Peyer's patch (tissue), 4 donors: ENCODE measurements around the gene NOC4L. TPM values are rescaled to one million over a fixed set of nuclear protein-coding genes. Genes with fewer than 3 reads are reported as not detected.
A peak's percentile ranks its signal among the peaks of the same experiment; 100 is the strongest.

ENCODE experiments used
- DNase-seq, 3 donors: peaks; one replicate each; pipeline ENCODE4 v3.0.0-alpha.2; 2017 to 2019
- H3K27ac ChIP-seq, 4 donors: fragments of 200-600 bp; sonication (generic); one replicate each; pipeline ENCODE4 v1.5.1; 2016 to 2019
- H3K27me3 ChIP-seq, 2 donors: fragments of 200-600 bp; sonication (generic); one replicate each; pipeline ENCODE4 v1.5.1; 2019
- H3K36me3 ChIP-seq, 3 donors: fragments of 200-600 bp; sonication (generic); one replicate each; pipeline ENCODE4 v1.5.1; 2016 to 2019
- H3K4me1 ChIP-seq, 4 donors: fragments of 200-600 bp; sonication (generic); one replicate each; pipeline ENCODE4 v1.5.1; 2016 to 2019
- H3K4me3 ChIP-seq, 4 donors: fragments of 200-600 bp; sonication (generic); 1 replicate in 3 of 4; 2 replicates in 1 of 4; pipeline ENCODE4 v1.5.1; 2016 to 2019; ENCODE audit warnings: mild to moderate bottlenecking in 1 of 4
- H3K9me3 ChIP-seq, 4 donors: fragments of 200-600 bp; sonication (generic); one replicate each; pipeline ENCODE4 v1.5.1; 2016 to 2019; ENCODE audit warnings: mild to moderate bottlenecking in 1 of 4
- POLR2A ChIP-seq, 2 donors: fragments of 450-650 bp; IDR thresholded peaks; one replicate each; pipeline ENCODE4 v1.5.1; 2017; ENCODE audit warnings: antibody characterized with exemption in 2 of 2, mild to moderate bottlenecking in 2 of 2, moderate library complexity in 2 of 2
- total RNA-seq, 4 donors: library from RNA; depleted of rRNA; stranded (reverse); fragments of >200 nt; gene quantifications; one replicate each; pipeline ENCODE4 v1.1.0, GENCODE V29; 2016
- TF ChIP-seq, protein P1 (sequence below), 6 experiments: fragments of 450-650 bp in 4 of 6; fragments of 200-600 bp in 2 of 6; sonication (generic) in 1 of 6; IDR thresholded peaks; one replicate each; pipeline ENCODE4 v1.5.1; 2017 to 2019; ENCODE audit warnings: antibody characterized with exemption in 6 of 6, mild to moderate bottlenecking in 3 of 6, moderate library complexity in 1 of 6

NOC4L gene
- total RNA-seq, 4 donors from 2014 or later: 8.9 to 47.0 (median 12.2) TPM

DNA sequence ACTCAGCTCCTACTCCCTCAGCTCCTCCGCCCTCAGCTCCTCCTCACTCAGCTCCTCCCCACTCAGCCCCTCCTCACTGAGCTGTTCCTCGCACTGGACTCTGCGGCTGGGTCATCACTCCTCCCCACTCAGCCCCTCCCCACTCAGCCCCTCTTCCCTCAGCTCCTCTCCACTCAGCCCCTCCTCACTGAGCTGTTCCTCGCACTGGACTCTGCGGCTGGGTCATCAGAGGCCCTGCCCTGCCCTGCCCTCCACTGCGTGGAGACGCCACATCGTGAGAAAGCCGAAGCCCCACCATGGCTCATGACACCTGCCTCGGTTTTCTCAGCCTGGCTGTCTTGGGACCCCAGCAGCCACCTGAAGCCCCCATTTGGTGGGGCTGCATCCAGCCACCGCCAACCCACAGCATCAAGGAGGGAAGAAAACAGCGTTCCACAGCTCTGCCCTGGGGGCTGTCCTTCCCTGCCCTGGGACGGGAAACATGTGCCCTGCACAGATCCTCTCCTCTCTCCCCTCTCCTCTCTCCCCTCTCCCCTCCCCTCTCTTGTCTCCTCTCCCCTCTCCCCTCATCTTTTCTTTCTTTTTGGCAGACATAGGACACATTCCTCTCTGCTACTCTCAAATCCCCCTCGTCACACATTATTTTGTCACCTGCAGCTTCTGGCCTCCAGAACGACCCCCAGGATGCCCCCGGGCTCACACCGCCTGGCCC lies 17.7 kb downstream of the NOC4L start:
- H3K4me1 ChIP-seq: peaks cover 0 to 14% (median 0%) of the 10 kb centered on the region in 4 donors
- no peaks in the 10 kb centered on the region for H3K27me3 ChIP-seq
- H3K36me3 ChIP-seq: no peaks in the 10 kb centered on the region
- TF ChIP-seq POLR2A (IDR thresholded peaks at IDR 0.05): no peak
- TF ChIP-seq, protein P1, sequence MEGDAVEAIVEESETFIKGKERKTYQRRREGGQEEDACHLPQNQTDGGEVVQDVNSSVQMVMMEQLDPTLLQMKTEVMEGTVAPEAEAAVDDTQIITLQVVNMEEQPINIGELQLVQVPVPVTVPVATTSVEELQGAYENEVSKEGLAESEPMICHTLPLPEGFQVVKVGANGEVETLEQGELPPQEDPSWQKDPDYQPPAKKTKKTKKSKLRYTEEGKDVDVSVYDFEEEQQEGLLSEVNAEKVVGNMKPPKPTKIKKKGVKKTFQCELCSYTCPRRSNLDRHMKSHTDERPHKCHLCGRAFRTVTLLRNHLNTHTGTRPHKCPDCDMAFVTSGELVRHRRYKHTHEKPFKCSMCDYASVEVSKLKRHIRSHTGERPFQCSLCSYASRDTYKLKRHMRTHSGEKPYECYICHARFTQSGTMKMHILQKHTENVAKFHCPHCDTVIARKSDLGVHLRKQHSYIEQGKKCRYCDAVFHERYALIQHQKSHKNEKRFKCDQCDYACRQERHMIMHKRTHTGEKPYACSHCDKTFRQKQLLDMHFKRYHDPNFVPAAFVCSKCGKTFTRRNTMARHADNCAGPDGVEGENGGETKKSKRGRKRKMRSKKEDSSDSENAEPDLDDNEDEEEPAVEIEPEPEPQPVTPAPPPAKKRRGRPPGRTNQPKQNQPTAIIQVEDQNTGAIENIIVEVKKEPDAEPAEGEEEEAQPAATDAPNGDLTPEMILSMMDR (IDR thresholded peaks at IDR 0.05): no peak
- no peak overlapping the region for H3K4me3 ChIP-seq
- no peaks in the 10 kb centered on the region for H3K9me3 ChIP-seq
- no peak for DNase-seq
- no peak overlapping the region for H3K27ac ChIP-seq

DNA sequence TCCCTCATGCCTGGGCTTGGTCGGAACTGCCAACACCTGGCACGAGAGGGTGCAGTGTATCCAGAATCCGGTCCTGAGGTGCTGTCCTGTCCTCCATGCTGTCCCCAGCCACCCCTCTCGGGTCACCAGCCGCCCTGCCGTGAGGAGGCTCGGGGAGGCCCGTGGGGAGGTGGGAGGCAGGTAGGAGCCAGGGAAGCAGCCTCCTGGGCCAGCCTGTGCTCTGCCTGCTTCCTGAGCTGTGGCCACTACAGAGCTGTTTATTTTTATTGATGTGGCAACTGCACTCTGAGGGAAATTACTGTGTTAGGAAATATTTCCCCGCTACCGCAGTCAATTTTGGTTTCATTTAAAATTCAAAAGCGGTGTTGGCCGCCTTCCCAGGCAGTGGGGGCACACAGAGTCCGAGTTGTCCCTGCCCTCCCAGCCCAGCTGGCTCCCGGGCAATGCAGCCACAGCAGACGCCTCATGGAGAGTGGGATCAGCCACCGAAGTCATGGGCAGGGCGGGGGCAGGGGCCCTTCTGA lies 18.3 kb downstream of the NOC4L start:
- Histone ChIP-seq H3K36me3 (no peaks in the 10 kb centered on the region), H3K4me3 (peak overlapping the region in 1 of 4 donors; percentile 19), H3K27ac (no peak overlapping the region), H3K9me3 (no peaks in the 10 kb centered on the region), H3K27me3 (no peaks in the 10 kb centered on the region), H3K4me1 (peaks cover 0 to 14% (median 0%) of the 10 kb centered on the region in 4 donors)
- TF ChIP-seq POLR2A (IDR thresholded peaks at IDR 0.05): no peak
- TF ChIP-seq, protein P1 (IDR thresholded peaks at IDR 0.05): no peak
- DNase-seq: no peak

DNA sequence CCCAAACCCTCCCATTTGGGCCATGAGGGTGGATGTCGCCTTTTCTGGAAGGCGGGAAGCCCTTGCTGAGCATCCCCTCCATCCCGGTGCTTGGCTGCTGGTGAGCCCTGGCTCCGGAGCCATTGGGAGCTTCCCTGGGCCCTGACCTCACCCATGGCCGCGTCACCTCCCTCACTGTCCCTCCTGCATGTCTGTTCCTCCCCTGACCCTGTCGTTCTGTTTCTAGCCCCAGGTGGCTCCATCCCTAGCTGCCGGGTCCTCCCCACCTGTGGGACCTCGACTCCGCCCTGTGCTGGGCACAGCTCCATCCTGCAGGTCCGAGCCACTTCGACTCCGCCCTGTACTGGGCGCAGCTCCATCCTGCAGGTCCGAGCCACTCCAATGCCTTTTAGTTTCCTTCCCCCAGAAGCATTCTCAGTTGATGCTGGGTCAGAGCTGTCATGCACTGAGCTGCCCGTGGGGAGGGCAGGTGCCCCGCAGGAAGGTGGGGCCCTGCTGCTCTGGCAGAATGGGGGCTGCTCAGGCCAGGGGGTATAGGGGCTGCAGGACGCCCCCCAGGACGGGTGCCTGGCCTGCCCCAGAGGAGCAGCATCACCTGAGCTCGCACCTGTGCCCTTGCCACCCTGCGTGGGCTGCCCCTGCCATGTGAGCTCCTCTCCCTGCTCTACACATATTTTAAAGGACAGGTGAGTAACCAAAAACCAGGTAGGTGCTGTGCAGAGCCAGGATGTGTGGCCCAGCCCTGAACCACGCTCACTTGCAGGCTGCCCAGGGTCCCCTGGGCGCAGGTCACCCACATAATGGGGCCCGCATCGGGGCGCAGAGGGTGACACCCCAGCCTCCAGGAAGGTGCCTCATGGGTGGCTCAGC lies 19.0 kb downstream of the NOC4L start:
- H3K4me1 ChIP-seq: peaks cover 0 to 14% (median 0%) of the 10 kb centered on the region in 4 donors
- no peaks in the 10 kb centered on the region for H3K27me3 ChIP-seq
- no peak for TF ChIP-seq POLR2A (IDR thresholded peaks at IDR 0.05)
- TF ChIP-seq, protein P1 (IDR thresholded peaks at IDR 0.05): no peak
- peak overlapping the region in 1 of 4 donors; percentile 19 for H3K4me3 ChIP-seq
- no peak for DNase-seq
- H3K36me3 ChIP-seq: no peaks in the 10 kb centered on the region
- no peaks in the 10 kb centered on the region for H3K9me3 ChIP-seq
- H3K27ac ChIP-seq: no peak overlapping the region

DNA sequence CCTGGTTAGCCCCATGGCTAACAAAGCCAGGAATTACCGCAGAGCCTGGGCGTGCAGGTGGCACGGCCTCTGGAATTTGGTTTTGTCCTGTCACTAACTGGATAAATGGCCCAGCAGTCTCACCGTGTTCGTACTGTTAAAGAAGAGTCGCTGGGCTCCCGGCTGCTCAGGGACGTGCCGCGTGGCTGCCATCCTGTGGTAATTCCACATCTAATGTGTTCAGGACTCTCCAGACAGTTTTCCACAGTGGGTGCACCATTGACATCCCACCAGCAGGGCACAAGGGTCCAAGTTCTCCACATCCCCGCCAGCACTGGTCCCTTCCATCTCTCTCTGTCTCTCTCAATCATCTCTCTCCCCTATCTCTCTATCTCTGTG lies 19.6 kb downstream of the NOC4L start:
- no peaks in the 10 kb centered on the region for H3K27me3 ChIP-seq
- no peaks in the 10 kb centered on the region for H3K36me3 ChIP-seq

DNA sequence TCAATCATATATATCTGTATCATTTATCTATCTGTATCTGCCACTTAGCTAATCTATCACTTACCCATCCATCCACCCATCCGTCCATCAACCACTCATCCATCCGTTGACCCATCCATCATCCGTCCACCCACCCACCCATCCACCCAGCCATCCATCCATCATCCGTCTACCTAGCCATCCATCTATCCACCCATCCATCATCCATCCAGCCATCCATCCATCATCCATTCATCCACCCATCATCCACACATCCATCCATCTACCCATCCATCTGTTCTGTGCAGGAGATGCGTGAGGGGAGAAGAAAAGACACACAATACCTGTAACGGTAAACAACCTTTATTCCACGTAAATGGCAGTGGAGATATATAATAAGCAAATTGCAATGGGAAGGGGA lies 20.2 kb downstream of the NOC4L start:
- peaks cover 0 to 14% (median 0%) of the 10 kb centered on the region in 4 donors for H3K4me1 ChIP-seq
- H3K9me3 ChIP-seq: no peaks in the 10 kb centered on the region
- H3K27me3 ChIP-seq: no peaks in the 10 kb centered on the region
- no peak overlapping the region for H3K4me3 ChIP-seq
- H3K36me3 ChIP-seq: no peaks in the 10 kb centered on the region
- no peak overlapping the region for H3K27ac ChIP-seq
- DNase-seq: no peak
- TF ChIP-seq, protein P1 (IDR thresholded peaks at IDR 0.05): no peak
- TF ChIP-seq POLR2A (IDR thresholded peaks at IDR 0.05): no peak

More for the DNA sequence above, 19.6 kb downstream of the NOC4L start:
- no peaks in the 10 kb centered on the region for H3K9me3 ChIP-seq
- no peak overlapping the region for H3K4me3 ChIP-seq
- H3K27ac ChIP-seq: no peak overlapping the region
- no peak for TF ChIP-seq POLR2A (IDR thresholded peaks at IDR 0.05)
- TF ChIP-seq, protein P1 (IDR thresholded peaks at IDR 0.05): no peak
- no peak for DNase-seq
- peaks cover 0 to 14% (median 0%) of the 10 kb centered on the region in 4 donors for H3K4me1 ChIP-seq
